Measurements from ENCODE around the gene SLX4.
A peak's percentile ranks its signal among the peaks of the same experiment; 100 is the strongest.
"Not testable (repeated sequence)": the region's sequence is repeated elsewhere in the genome, so short reads cannot be mapped to it uniquely, and the experiment has no call there.

Gene SLX4

DNA sequence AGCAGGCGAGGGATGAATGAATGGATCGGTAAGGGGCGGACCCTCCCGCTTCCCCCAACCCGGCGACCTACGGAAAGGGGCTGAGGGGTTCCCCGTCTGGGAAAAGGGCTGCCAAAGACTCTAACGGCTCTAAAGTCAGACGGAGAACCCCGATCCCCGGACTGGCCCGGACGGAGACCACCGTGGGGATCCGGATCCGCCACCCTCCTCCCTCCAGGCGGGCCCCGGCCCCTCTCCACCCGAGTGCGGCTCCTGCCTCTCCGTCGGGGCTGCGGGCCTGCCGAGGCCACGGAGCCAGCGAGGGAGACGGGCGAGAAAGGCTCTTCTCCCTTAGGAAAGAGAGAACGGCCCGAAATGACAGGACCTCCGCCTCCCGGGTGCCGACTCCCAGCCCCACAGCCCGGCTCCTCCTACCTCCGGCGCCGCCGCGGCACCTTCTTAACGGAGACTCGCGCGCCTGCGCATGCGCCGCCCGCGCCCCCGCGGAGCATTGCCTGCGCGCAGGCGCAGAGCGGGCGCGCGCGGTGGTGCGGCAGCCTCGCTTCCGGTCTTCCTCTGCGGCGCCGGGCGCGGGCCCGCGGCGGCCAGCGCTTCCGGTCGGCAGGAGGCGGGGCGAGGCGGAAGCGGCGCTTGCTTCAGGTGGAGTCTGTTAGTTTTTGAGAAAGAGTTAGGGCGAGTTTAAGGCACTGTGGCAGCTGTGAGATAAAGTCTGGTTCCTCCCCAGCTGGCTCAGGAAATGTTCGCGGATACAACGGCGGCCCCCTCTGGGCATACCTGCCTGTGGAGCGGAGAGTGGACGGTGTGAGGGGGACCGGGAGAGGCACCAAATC lies at the start of gene SLX4:
TSS of gene SLX4 (minus strand) at position 461 of the 830 bp plus-strand sequence. CDS start 2,642 bp downstream, outside the sequence.
- DNase-seq = peak; percentile 93

GRCh38 chr16:3659251-3659650 lies 47.8 kb upstream of the SLX4 start:
- no peak for DNase-seq

More for the DNA sequence above, at the start of gene SLX4:
- peak; percentile 91 for ATAC-seq

DNA sequence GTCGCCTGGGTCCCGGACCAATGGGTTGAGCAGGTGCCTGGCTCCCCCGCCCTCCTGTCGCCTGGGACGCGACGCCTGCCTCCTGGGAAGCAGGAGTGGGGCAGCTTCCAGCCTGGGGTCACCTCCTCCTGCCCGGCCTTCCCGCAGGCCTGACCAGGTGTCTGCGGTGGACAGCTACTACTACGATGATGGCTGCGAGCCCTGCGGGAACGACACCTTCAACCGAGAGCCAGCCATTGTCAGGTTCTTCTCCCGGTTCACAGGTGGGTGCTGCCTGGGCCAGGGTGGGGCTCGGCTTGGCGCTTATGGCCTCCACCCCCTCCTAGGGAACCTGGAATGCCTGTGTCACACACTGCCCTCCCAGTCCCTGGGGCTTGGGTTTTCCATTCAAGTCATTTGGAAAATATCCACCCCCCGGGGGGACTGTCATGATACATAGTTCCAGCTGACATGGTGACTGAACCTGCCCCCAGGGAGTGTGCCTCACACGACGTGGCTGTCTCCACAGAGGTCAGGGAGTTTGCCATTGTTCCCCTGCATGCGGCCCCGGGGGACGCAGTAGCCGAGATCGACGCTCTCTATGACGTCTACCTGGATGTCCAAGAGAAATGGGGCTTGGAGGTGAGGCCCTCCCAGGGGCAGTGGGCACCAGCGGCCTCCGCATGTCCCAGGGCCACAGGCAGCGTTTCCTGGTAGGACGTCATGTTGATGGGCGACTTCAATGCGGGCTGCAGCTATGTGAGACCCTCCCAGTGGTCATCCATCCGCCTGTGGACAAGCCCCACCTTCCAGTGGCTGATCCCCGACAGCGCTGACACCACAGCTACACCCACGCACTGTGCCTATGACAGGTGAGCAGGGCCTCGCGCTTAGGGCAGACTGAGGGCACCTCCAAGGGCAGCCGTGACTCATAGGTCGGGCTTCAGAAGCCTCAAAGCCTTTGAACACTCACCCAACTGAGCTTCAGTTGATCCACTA lies 45.4 kb upstream of the SLX4 start:
- peak; percentile 49 for DNase-seq
- peak; percentile 71 for ATAC-seq

More at GRCh38 chr16:3659251-3659650, 47.8 kb upstream of the SLX4 start:
- ATAC-seq = no peak

DNA sequence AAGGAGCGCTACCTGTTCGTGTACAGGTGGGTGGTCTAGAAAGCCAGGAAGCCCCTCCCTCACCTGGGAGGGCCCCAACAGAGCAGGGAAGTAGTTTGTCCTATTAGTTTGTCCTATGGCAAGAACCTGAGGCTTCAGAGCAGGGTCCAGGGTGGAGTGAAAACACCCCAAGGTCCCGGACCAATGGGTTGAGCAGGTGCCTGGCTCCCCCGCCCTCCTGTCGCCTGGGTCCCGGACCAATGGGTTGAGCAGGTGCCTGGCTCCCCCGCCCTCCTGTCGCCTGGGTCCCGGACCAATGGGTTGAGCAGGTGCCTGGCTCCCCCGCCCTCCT lies 44.7 kb upstream of the SLX4 start:
- not testable (repeated sequence) for DNase-seq, ATAC-seq

DNA sequence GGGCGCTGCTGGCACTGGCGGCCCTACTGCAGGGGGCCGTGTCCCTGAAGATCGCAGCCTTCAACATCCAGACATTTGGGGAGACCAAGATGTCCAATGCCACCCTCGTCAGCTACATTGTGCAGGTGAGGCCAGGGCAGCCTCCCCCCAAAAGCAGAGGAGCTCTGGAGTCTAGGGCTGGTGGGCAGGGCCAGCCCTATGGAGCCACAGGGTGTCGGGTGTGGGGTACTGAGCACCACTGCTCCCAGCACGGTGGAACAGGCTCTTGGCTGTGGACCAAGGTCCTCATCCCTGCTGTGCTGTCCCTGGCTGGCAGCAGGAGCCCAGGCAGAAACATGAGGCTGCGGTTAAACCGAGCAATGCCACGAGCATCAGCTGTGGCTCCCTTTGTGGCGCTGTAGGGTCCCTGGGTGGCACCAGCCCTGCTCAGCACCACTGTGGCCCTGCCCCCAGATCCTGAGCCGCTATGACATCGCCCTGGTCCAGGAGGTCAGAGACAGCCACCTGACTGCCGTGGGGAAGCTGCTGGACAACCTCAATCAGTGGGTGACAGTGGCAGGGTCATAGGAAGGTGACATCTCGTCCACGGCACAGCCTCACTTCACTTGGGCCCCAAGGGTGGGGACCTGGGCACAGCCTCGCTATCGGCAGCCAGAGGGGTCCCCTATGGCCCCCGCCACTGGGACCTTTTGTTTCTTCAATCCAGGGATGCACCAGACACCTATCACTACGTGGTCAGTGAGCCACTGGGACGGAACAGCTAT lies 44.2 kb upstream of the SLX4 start:
- DNase-seq = no peak
- ATAC-seq = no peak

GRCh38 chr16:3655030-3655395 lies 43.6 kb upstream of the SLX4 start:
- DNase-seq (no peak), ATAC-seq (no peak)

GRCh38 chr16:3654249-3654991 lies 43.0 kb upstream of the SLX4 start, which contains the start of gene DNASE1:
TSS of gene DNASE1 (plus strand) at chr16:3654691. CDS start at chr16:3655374, 683 bp downstream.
- ATAC-seq (peak; percentile 44), DNase-seq (peak; percentile 72)

DNA sequence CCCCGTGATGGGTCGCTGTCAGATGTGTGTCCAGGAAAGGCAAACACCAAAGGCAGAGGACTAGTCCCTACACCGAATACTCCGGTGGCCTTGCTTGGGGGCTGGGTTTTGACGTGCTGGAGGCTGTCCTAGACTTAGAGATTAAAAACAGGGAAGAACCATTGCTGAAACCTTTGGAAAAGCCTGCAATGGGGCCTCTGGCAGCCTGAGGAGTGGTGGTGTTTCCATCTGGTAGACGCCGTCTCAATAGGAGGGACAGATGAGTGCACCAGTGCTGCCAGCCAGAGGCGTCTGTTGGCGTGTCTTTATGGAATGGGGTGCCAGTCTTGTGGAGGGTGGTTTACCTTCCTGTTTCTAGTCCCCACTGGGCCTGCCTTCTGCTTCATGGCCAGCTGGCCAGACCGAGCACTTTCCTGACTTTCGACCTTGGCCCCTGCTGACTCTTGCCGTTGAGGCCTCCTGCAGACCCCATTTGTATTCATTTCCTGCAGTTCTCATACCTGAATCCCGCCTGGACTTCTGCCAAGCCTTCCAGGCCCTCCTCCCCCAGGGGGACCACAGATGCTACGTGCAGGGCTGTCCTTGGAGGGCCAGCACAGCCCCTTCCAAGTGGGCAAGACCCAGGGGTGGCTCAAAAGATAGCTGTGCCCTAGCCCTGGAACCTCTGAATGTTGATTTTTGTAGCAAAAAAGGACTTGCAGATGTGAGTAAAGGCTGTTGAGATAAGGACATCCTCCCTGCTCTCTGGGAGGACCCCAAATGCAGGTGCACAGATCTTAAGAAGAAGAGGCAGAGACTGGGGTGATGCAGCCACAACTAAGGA lies 41.2 kb upstream of the SLX4 start:
- DNase-seq = peak; percentile 1

DNA sequence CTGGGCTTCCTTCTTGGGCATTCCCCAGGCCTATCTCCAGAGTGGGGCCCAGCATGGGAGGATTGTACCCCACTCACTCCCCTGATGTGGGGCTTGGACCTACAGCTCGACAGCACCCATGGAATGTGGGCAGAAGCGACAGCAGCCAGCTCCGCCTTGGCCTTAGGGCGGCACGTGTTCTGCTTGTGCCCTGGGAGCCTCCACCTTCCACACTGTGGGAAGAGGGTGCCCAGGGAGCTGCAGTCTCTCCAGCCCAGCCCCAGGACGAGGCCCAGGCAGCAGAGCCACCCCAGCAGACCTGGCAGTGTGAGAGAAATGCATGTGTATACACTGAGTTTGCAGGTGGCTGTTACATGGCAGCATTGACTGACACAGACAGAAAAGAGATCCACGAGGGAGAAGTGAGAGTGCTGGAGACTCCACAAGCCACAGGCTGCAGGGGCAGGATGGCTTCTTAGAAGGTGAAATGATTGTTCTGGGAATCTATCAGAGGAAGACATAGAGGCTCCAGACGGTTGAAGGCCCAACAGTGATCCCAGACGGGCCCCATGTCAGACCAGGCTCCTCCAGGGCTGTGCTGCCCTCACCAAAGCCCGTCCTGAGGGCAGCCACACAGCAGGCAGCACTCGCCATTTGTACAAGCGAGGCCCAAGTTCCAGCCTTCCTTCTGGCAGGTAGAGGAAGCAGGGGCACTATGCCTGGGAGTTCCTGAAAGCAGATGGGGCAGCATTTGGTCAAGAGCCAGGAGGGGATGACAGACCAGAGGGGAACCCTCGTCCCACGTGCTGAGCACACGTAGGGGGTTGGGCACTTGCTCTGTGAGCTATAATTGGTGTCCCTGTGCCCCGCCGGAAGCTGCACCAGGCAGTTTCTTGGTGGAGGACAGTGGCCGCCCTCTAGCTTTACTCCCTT lies 40.3 kb upstream of the SLX4 start:
- no peak for ATAC-seq
- DNase-seq = no peak

More for the DNA sequence above, 41.2 kb upstream of the SLX4 start:
- no peak for ATAC-seq

DNA sequence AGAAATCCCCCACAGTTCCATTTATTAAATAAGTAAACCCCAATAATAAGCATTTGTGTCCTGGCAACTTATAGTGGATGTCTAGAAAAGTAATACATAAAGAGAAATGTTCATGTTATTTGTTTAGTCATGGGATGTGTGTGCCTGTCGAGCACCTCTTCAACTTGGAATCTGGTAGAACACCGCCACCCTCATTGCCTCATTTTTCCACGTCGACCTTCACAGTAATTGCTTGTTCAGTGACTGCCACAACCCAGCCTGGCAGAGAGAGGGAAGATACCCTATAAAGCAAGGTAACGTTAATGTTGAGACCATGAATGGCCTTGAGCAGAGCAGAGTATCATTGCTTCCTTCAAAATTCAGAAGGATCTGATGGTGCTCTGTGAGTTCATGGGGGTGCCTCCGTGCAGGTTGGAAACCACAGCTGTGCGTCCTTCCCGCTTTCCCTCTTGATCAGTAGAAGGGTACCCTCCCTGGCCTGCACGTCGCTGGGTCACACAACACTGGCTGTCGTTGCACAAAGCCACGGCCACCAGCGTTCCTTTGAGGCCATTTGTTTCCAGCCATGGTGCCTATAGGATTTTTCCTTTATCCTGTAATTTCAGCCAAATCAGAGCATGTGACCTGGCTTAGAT lies 39.3 kb upstream of the SLX4 start:
- ATAC-seq (no peak), DNase-seq (no peak)

GRCh38 chr16:3646348-3646920 lies 35.0 kb upstream of the SLX4 start:
- ATAC-seq (no peak), DNase-seq (no peak)

DNA sequence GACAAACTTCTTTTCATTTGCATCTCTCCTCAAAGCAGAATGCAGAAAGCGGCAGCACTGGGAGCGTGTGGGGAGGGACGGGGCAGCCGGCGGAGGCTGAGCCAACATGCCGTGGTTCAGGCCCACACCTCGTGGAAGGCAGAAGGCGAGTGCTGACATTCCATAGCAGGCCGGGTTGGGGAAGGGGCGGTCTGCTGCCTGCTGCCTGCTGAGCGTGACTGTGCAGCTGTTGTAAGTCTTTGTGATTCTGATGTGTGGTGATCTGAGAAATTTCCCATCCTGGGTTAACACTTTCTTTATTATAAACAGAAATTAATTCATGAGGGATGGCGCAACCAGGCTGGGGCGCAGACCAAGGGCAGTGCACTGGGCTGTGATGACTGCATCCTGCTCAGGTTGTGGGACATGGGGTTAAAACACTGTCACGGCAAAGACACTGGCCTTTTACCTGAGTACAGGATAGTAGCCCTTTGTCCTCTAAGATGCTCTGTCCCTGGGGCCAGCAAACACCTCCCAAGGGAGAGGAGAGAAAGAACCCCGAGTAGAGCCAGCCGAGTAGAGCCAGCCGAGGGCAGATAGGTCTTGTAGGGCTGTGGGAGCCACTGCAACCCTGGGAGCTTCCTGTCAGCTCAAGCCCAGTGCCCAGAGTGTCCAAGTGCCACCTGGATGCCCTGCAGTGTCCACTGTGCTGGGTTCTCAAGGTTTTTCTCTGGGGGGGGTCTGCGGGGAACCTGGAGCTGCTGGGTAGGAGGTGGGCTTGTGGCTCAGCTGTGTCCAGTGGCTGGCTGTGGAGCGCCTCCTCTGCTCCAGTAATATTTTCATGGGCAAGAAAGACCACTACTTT lies 34.3 kb upstream of the SLX4 start:
- no peak for ATAC-seq
- no peak for DNase-seq

GRCh38 chr16:3645108-3645503 lies 33.7 kb upstream of the SLX4 start:
- ATAC-seq = no peak
- DNase-seq = no peak

DNA sequence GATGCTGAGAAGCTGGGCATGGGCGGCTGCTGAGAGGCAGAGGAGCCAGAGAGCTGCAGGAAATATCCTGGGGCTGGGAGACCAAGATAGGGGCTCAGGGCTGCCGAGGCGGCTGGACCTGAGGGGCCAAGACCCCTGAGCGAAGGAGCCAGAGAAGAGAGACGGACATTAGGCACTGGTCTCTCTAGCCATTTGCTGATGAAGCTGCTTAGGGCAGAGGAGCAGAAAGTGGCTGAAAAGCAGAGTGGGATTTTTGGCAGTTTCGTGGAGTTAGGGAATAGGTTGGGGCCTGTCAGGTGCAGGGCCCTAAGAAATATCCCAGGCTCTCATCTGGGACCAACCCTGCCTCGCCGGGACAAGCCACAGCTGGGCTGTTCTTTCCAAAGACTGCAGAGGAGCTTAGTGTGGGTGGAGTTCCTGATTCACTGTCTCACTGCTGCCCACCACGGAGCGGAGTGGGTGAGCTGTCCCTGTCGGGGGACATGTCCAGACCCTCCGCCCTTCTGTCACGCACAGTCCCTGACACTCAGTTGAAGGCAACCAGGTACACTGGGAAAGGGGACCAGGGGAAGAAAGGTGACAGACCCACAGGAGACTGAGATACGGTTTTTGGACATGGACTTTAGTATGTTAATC lies 31.8 kb upstream of the SLX4 start:
- ATAC-seq (no peak), DNase-seq (no peak)

- ATAC-seq = no peak
These were observed 31.1 kb upstream of the SLX4 start for GRCh38 chr16:3642397-3643094.

GRCh38 chr16:3641801-3642396 lies 30.5 kb upstream of the SLX4 start:
- no peak for DNase-seq
- ATAC-seq = no peak

More at GRCh38 chr16:3642397-3643094, 31.1 kb upstream of the SLX4 start:
- DNase-seq = no peak

All from stimulated activated naive CD8-positive, alpha-beta T cell treated with anti-CD3 and anti-CD28 coated beads, Interleukin-15, Interleukin-2, amounts not matched to agents 100 U/mL and 50 U/mL, for 24 hours (primary cell).